GM06990 (cell line): ENCODE results near the gene KLC1.

Source experiments
- DNase-seq: peaks from one replicate; pipeline ENCODE4 v3.0.0-alpha.2; 2011; ENCODE audit not compliant: insufficient read length; ENCODE audit errors: extremely low read depth
- H3K27me3 ChIP-seq: replicated peaks from 2 replicates; pipeline ENCODE4 v1.6.0; 2011; ENCODE audit warnings: low read length; ENCODE audit not compliant: control insufficient read depth, insufficient read depth
- H3K36me3 ChIP-seq: 2 replicates; pipeline ENCODE4 v1.5.1; 2011; ENCODE audit warnings: low read length; ENCODE audit not compliant: control insufficient read depth, insufficient read depth
- H3K4me3 ChIP-seq: replicated peaks from 2 replicates; pipeline ENCODE4 v1.5.1; 2011; ENCODE audit warnings: low read depth, mild to moderate bottlenecking, control low read depth, low read length
- TF ChIP-seq, protein P1 (sequence below): IDR thresholded peaks from 2 replicates; pipeline ENCODE4 v1.5.1; 2011; ENCODE audit warnings: low read length, control low read depth, mild to moderate bottlenecking, inconsistent platforms; ENCODE audit not compliant: insufficient read depth, poor library complexity, severe bottlenecking

KLC1 gene

DNA sequence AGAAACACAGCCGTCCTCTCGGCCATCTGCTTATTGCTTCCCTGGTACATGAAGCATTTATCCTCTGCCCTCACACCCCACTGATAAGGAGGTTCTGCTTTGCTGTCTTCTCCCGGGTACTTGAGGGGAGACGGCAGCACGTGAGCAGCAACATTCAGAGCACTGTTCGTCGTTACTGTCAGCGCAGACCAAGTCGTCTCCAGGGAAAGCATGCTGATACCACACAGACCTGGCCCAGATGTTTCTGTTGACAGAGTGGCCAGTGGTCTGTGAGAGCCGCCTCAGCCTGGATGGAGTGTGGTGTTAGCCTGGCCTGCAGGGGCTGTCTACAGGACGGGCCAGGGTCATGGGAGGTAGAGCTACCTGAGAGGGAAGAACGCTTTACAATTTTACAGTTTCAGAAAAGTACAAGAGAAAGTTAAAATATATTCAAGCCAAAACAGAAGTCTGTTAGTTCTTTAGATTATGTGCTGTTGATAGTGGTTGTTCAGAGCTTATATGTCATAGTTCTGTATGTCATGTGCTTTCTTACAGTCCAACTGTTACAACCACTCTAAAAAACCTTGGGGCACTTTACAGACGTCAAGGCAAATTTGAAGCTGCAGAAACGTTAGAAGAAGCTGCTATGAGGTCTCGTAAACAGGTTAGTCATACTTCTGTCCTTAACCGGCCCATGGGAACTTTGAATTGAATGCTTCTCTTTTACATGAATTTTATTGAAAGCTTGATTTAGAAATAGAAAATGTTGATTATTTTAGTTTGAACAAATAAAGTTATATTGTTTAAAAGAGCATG is 48.1 kb downstream of the KLC1 start:
- TF ChIP-seq, protein P1, sequence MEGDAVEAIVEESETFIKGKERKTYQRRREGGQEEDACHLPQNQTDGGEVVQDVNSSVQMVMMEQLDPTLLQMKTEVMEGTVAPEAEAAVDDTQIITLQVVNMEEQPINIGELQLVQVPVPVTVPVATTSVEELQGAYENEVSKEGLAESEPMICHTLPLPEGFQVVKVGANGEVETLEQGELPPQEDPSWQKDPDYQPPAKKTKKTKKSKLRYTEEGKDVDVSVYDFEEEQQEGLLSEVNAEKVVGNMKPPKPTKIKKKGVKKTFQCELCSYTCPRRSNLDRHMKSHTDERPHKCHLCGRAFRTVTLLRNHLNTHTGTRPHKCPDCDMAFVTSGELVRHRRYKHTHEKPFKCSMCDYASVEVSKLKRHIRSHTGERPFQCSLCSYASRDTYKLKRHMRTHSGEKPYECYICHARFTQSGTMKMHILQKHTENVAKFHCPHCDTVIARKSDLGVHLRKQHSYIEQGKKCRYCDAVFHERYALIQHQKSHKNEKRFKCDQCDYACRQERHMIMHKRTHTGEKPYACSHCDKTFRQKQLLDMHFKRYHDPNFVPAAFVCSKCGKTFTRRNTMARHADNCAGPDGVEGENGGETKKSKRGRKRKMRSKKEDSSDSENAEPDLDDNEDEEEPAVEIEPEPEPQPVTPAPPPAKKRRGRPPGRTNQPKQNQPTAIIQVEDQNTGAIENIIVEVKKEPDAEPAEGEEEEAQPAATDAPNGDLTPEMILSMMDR: no peak
- Histone ChIP-seq H3K4me3 (no peak overlapping the region), H3K36me3 (peaks cover 30% of the 10 kb centered on the region), H3K27me3 (no peaks in the 10 kb centered on the region)
- no peak for DNase-seq

DNA sequence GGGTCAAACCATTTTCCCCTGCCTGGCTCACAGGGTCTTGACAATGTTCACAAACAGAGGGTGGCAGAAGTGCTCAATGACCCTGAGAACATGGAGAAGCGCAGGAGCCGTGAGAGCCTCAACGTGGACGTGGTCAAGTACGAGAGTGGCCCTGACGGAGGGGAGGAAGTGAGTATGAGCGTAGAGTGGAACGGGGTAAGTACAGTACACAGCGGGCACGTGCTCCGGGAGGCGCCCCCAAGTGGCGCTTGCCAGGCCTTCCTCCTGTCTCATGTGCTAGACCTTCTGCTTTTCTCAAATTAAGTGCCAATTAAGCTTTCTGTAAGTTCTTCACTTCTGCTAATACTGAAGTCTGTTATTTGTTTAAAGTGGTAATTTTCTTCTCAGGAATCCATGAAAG is 50.3 kb downstream of the KLC1 start:
- Histone ChIP-seq H3K36me3 (peaks cover 36% of the 10 kb centered on the region), H3K27me3 (no peaks in the 10 kb centered on the region), H3K4me3 (no peak overlapping the region)
- DNase-seq: peak; percentile 69
- TF ChIP-seq, protein P1: peak; percentile 86

DNA sequence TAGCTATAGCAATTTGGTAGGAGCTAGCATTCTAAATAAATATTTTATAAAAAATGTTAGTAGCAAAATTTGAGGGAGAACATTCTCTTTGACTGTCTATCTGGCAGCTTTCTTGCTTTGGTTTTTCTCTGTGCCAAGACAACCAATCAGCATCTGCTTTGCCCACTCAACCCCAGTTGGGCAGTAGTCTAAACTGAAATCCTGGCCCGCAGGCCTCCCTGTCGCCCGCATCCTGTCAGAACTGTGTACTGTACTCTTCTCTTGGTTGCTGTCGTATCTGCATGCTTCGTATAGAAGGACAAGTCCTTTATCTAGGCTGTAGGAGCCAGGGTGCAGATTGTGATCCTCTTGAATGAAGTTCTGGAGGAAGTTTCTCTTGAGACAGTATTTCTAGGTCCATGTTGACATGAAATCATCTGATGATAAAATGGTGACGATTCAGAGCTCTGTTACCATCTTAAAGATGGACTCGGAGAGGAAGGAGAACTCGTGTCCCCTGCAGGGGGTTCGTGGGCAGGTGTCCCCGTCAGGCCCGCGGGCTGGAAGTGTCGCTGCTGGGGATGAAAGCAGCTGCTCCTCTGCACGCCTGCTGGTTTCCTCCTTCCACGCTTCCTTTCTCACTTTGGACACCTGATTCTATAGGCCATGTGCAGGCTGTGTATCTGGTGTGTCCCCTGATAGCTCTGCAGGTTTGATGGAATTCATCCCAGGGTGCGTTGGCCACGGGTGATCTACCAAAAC is 51.6 kb downstream of the KLC1 start:
- no peak for DNase-seq

DNA sequence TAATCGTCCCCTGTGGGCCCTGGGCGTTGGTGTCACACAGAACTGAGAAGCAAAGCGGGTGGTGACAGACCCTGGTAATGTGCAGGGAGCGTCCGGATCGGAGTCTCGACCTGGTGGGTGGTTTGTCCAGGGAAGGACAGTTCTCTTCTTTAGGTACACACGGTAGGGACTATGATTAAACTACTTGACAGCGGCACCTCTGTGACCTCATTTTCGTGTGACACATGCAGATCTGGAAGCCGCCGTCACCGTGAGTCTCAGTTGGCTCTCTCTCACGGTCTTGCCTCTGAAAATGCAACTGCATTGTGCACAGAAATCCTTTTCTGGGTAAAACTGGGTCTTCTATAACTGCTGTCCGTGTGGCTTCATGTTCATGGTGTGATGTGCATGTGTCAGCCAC is 54.1 kb downstream of the KLC1 start:
- no peak for DNase-seq
- TF ChIP-seq, protein P1: no peak
- no peak overlapping the region for H3K4me3 ChIP-seq
- peaks cover 29% of the 10 kb centered on the region for H3K36me3 ChIP-seq
- no peaks in the 10 kb centered on the region for H3K27me3 ChIP-seq

More for the DNA sequence above, 51.6 kb downstream of the KLC1 start:
- no peak overlapping the region for H3K4me3 ChIP-seq
- peaks cover 35% of the 10 kb centered on the region for H3K36me3 ChIP-seq
- TF ChIP-seq, protein P1: no peak
- no peaks in the 10 kb centered on the region for H3K27me3 ChIP-seq

DNA sequence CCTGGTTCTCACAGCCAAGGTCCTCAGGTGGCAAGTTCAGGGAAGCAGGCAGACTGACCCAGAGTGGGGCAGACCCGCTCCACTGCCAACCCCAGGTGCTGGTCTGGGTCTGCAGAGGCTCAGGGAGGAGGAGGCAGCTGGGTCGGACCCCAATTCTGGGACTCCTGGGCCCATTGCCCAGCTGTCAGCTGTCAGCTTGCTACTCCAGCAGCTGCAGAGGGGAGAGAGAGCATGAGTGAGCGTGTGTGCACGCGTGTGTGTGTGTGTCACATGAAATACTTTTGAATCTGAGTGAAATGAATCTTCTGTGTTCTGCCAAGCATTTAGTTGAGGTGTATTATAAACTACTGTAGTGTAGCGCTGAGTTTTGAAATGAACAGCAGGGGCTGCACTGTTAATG is 55.5 kb downstream of the KLC1 start:
- DNase-seq: no peak
- H3K4me3 ChIP-seq: no peak overlapping the region
- H3K27me3 ChIP-seq: no peaks in the 10 kb centered on the region
- TF ChIP-seq, protein P1: no peak
- peaks cover 29% of the 10 kb centered on the region for H3K36me3 ChIP-seq
